OCI-LY7 (cell line): ENCODE data around the gene DNAJC1. TPM values are rescaled to one million over a fixed set of nuclear protein-coding genes. Genes with fewer than 3 reads are reported as not detected.
A peak's percentile ranks its signal among the peaks of the same experiment; 100 is the strongest.

Experiments
- BruUV-seq: library from RNA; stranded (reverse); fragments of 400-500 nt; replicated peaks from 2 replicates; lab custom pipeline; 2021; lab: Mats Ljungman, UMichigan
- CTCF ChIA-PET: fragments of 300-600 bp; sonication (Branson Sonifier 250); formaldehyde crosslinking; loops from one replicate; lab custom pipeline; 2022; ENCODE audit warnings: antibody characterized with exemption; ENCODE audit not compliant: unreplicated experiment; lab: Charles Lee
- POLR2A ChIA-PET: fragments of 300-600 bp; sonication (Branson Sonifier 250); formaldehyde crosslinking; loops from one replicate; lab custom pipeline; 2022; ENCODE audit warnings: antibody characterized with exemption; lab: Charles Lee
- DNase-seq: peaks from one replicate; pipeline ENCODE4 v3.0.0-alpha.2; 2015; ENCODE audit warnings: low spot score
- H2AFZ ChIP-seq: fragments of 200-600 bp; sonication (generic), shearing (Covaris generic); 2 replicates; pipeline ENCODE4 v1.6.1; 2014; ENCODE audit warnings: mild to moderate bottlenecking, antibody characterized with exemption, low read length, moderate library complexity
- H3K27ac ChIP-seq: fragments of 200-600 bp; sonication (generic); 2 replicates; pipeline ENCODE4 v1.5.1; 2014; ENCODE audit warnings: mixed run types, low read depth, mild to moderate bottlenecking, moderate library complexity, low read length, inconsistent platforms; ENCODE audit not compliant: poor library complexity, severe bottlenecking
- H3K36me3 ChIP-seq: fragments of 200-600 bp; sonication (generic); 2 replicates; pipeline ENCODE4 v1.6.1; 2014; ENCODE audit warnings: mild to moderate bottlenecking, antibody characterized with exemption, low read length, moderate library complexity, mixed read lengths; ENCODE audit not compliant: insufficient read depth
- H3K4me1 ChIP-seq: fragments of 200-600 bp; sonication (generic); 2 replicates; pipeline ENCODE4 v1.5.1; 2014; ENCODE audit warnings: mild to moderate bottlenecking, low read length; ENCODE audit not compliant: insufficient read depth, poor library complexity, severe bottlenecking
- H3K4me2 ChIP-seq: fragments of 200-600 bp; sonication (generic); 2 replicates; pipeline ENCODE4 v1.6.1; 2014; ENCODE audit warnings: mild to moderate bottlenecking, low read length
- H3K4me3 ChIP-seq: fragments of 200-600 bp; sonication (generic); 2 replicates; pipeline ENCODE4 v1.5.1; 2014; ENCODE audit warnings: mild to moderate bottlenecking, low read depth, low read length; ENCODE audit not compliant: poor library complexity, severe bottlenecking
- H3K79me2 ChIP-seq: fragments of 200-600 bp; sonication (generic); 2 replicates; pipeline ENCODE4 v1.6.1; 2016; ENCODE audit warnings: low read depth, mild to moderate bottlenecking, low read length, moderate library complexity, mixed read lengths; ENCODE audit not compliant: insufficient read depth
- H3K9me2 ChIP-seq: fragments of 200-600 bp; sonication (generic); 2 replicates; pipeline ENCODE4 v1.6.1; 2016; ENCODE audit warnings: mild to moderate bottlenecking, low read length, mixed read lengths; ENCODE audit not compliant: insufficient read depth
- H3K9me3 ChIP-seq: fragments of 200-600 bp; sonication (generic); 2 replicates; pipeline ENCODE4 v1.6.1; 2014; ENCODE audit warnings: mild to moderate bottlenecking, mixed run types, low read length, mixed read lengths
- H4K20me1 ChIP-seq: fragments of 200-600 bp; sonication (generic); 2 replicates; pipeline ENCODE4 v1.6.1; 2014; ENCODE audit warnings: mild to moderate bottlenecking, antibody characterized with exemption, low read length, moderate library complexity, mixed read lengths; ENCODE audit not compliant: insufficient read depth
- EZH2phosphoT487 ChIP-seq: fragments of 200-600 bp; sonication (generic); IDR thresholded peaks from 2 replicates; pipeline ENCODE4 v1.6.1; 2018; ENCODE audit warnings: low read depth, borderline replicate concordance, mild to moderate bottlenecking, mixed run types, antibody characterized with exemption, low read length, moderate library complexity, mixed read lengths
- intact Hi-C: fragments of 100-400 bp; cut with micrococcal nuclease; formaldehyde crosslinking; loops from one replicate; pipeline ENCODE4 v1.10.0; 2022; ENCODE audit not compliant: unreplicated experiment
- total RNA-seq, 2 experiments: library from RNA; depleted of rRNA in 1 of 2; stranded (reverse); fragments of >200 nt in 1 of 2; shearing (Covaris generic) in 1 of 2; gene quantifications; 2 replicates each; pipeline ENCODE4 v1.2.3, GENCODE V29; 2014 to 2022
- TF ChIP-seq, protein P1 (sequence below): fragments of 200-600 bp; sonication (generic); conservative IDR thresholded peaks from 2 replicates; pipeline ENCODE4 v1.5.1; 2014; ENCODE audit warnings: mild to moderate bottlenecking, antibody characterized with exemption, low read length, moderate library complexity, mixed read lengths

DNAJC1 gene
- total RNA-seq, 2 experiments from 2014 or later = 7.1 to 16.9 TPM

GRCh38 chr10:21742740-21743412 lies 260.7 kb downstream of the DNAJC1 start:
- Histone ChIP-seq H3K27ac (no peak overlapping the region), H2AFZ (no peak overlapping the region), H3K36me3 (peaks cover 71% of the 10 kb centered on the region), H3K79me2 (no peaks in the 10 kb centered on the region), H3K4me2 (no peak overlapping the region), H3K4me3 (no peak overlapping the region), H3K9me2 (no peaks in the 10 kb centered on the region), H4K20me1 (no peaks in the 10 kb centered on the region), H3K9me3 (no peaks in the 10 kb centered on the region), H3K4me1 (no peaks in the 10 kb centered on the region)
- ChIA-PET POLR2A (no interaction called here), CTCF (no interaction called here)
- BruUV-seq = TSS peak; percentile 32
- intact Hi-C loops = no loop called here
- TF ChIP-seq, protein P1, sequence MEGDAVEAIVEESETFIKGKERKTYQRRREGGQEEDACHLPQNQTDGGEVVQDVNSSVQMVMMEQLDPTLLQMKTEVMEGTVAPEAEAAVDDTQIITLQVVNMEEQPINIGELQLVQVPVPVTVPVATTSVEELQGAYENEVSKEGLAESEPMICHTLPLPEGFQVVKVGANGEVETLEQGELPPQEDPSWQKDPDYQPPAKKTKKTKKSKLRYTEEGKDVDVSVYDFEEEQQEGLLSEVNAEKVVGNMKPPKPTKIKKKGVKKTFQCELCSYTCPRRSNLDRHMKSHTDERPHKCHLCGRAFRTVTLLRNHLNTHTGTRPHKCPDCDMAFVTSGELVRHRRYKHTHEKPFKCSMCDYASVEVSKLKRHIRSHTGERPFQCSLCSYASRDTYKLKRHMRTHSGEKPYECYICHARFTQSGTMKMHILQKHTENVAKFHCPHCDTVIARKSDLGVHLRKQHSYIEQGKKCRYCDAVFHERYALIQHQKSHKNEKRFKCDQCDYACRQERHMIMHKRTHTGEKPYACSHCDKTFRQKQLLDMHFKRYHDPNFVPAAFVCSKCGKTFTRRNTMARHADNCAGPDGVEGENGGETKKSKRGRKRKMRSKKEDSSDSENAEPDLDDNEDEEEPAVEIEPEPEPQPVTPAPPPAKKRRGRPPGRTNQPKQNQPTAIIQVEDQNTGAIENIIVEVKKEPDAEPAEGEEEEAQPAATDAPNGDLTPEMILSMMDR = no peak
- TF ChIP-seq EZH2phosphoT487 = no peak
- DNase-seq = no peak

DNA sequence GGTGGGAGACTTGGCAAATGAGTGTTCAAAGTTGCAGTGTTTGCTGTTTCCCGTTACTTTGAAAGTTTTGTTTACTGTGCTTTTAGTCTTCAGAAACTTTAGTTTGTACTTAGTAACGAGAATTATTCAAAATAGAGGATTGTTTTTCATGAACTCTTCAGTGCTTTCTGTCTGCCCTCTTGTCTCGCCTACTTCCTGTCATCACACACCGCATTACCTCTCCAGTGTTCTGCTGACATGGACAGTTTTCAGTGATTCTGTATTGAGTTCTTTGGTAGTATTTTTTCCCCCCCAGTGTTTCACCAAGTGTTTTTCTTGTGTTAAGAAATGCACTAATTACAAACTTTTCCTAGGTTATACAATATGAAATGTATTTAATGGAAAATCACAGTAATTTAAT lies 262.5 kb downstream of the DNAJC1 start:
- no peaks in the 10 kb centered on the region for H3K4me1 ChIP-seq
- no peaks in the 10 kb centered on the region for H3K9me2 ChIP-seq
- peaks cover 82% of the 10 kb centered on the region for H3K36me3 ChIP-seq
- no peaks in the 10 kb centered on the region for H3K79me2 ChIP-seq
- no peak for DNase-seq
- no peaks in the 10 kb centered on the region for H3K9me3 ChIP-seq
- no peaks in the 10 kb centered on the region for H4K20me1 ChIP-seq
- intact Hi-C loops = no loop called here
- ChIA-PET POLR2A (no interaction called here), CTCF (no interaction called here)
- no peak overlapping the region for H2AFZ ChIP-seq
- no peak overlapping the region for H3K27ac ChIP-seq
- TF ChIP-seq, protein P1 = no peak
- TF ChIP-seq EZH2phosphoT487 = no peak
- H3K4me2 ChIP-seq = no peak overlapping the region
- no TSS peak for BruUV-seq
- no peak overlapping the region for H3K4me3 ChIP-seq

- Histone ChIP-seq H3K79me2 (no peaks in the 10 kb centered on the region), H3K4me1 (no peaks in the 10 kb centered on the region), H3K9me3 (no peaks in the 10 kb centered on the region), H3K27ac (no peak overlapping the region), H4K20me1 (no peaks in the 10 kb centered on the region), H3K4me3 (no peak overlapping the region), H3K4me2 (no peak overlapping the region), H3K36me3 (peaks cover 90% of the 10 kb centered on the region), H3K9me2 (no peaks in the 10 kb centered on the region), H2AFZ (no peak overlapping the region)
- BruUV-seq = no TSS peak
- no peak for DNase-seq
- POLR2A ChIA-PET = interaction anchor here (0.5 kb wide), 1 partner anchor 263 kb away, joined by 6 read pairs; no protein-coding TSS in a partner anchor
- CTCF ChIA-PET = no interaction called here
- intact Hi-C loops = loop anchor here (10.0 kb wide), 1 partner anchor 462 kb away; no protein-coding TSS in a partner anchor
- TF ChIP-seq, protein P1 = no peak
- TF ChIP-seq EZH2phosphoT487 = no peak
Measured at GRCh38 chr10:21737106-21737505, 266.4 kb downstream of the DNAJC1 start.
